Measurements from ENCODE around the gene INAFM2. TPM values are rescaled to one million over a fixed set of nuclear protein-coding genes. Genes with fewer than 3 reads are reported as not detected.
A peak's percentile ranks its signal among the peaks of the same experiment; 100 is the strongest.

INAFM2 gene
- total and polyA plus RNA-seq, 11 donors: 27.9 to 92.7 (median 36.1) TPM

DNA sequence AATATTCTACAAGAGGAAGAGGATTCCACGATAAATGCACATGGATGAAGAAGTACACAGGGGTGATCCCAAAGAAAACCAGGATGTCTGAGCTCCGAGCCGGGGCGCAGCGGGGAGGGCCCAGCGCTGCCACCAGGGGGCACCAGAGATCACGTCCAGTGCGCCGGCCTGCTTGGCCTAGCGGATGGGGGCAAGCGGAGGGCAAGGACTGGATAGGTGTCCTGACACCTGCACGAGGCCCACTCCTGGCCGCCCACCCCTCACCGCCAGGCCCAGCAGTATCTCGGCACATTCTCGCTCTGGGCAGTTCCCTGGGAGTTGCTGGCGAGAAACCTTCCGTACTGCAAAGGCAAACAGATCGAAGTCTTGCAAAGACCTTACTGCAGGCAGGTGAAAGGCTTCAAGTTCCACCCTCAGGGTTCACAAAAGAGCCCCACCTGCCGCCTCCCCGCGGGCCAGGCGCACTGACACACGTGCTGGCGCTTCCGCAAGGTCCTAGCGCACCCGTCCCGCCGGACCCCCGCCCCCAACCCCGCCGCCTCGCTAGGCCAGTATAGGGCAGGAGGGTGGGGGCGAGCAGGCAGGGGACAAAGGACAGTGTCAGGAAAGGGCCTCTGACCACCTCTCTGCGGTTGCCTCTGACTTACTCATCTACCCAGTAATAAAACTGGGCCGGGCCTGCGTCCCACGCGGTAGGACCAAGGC, 43.9 kb upstream of the INAFM2 start:
- 18 to 28% (median 22%) methylated on average over 31 to 40 of the region's 40 CpGs for WGBS, 4 donors
- peaks cover 19 to 62% (median 48%) of the 10 kb centered on the region in 9 donors for H3K27me3 ChIP-seq
- no peak overlapping the region for H3K27ac ChIP-seq
- DNase-seq: peak; percentile 71 to 90 (median 73)
- peak; percentile 49 to 75 (median 63) for ATAC-seq
- H3K4me3 ChIP-seq: no peak overlapping the region
- H3K9me3 ChIP-seq: no peaks in the 10 kb centered on the region
- intact Hi-C loops (cut with DNase I): loop anchor here (1.0 to 10.0 kb wide), 12 partner anchors 29 to 495 kb away; partner anchors contain the start of gene FSIP1 (in 2 of the 10)
- TF ChIP-seq POLR2A (IDR thresholded peaks at IDR 0.05): no peak
- TF ChIP-seq, protein P1, sequence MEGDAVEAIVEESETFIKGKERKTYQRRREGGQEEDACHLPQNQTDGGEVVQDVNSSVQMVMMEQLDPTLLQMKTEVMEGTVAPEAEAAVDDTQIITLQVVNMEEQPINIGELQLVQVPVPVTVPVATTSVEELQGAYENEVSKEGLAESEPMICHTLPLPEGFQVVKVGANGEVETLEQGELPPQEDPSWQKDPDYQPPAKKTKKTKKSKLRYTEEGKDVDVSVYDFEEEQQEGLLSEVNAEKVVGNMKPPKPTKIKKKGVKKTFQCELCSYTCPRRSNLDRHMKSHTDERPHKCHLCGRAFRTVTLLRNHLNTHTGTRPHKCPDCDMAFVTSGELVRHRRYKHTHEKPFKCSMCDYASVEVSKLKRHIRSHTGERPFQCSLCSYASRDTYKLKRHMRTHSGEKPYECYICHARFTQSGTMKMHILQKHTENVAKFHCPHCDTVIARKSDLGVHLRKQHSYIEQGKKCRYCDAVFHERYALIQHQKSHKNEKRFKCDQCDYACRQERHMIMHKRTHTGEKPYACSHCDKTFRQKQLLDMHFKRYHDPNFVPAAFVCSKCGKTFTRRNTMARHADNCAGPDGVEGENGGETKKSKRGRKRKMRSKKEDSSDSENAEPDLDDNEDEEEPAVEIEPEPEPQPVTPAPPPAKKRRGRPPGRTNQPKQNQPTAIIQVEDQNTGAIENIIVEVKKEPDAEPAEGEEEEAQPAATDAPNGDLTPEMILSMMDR (IDR thresholded peaks at IDR 0.05): peak; percentile 96 to 100 (median 99)
- H3K4me1 ChIP-seq: peaks cover 0 to 56% (median 15%) of the 10 kb centered on the region in 12 donors
- H3K36me3 ChIP-seq: no peaks in the 10 kb centered on the region

DNA sequence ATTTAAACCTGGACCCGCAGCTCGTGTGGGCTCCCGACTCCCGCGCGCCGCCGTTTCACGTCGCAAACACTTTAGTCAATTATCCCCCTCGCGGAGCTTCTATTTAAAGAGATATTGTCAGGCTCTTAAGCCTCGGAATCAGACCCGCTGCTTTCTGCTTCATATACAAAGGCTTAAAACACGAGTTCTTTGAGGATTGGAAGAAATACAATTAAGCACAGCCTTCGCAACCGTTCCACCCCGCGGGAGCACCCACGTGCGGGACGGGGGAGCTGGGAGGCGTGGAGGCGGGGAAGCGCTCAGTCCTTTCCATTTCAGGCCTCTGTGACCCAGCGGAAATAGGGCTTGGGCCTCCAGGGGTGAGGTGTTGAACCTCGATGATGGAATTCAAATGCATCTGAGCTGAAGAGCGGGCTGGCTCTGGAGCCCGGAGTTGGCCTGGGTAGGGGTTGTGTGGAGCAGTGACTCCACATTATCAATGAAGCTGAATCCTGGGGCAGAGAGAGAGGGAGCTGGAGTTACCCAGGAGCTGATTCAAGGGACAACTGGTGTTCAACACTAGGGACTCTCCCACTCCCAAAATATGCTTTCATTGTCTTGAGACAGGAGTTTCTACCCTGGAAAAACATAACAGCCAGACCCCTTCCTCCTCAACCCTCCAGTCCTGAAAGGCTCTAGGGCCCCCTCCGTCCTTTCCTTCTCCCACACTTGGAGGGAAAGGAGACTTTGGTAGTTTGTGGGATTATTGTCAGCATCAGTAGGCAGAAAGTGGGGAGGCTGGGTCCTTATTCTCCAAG, 43.0 kb upstream of the INAFM2 start:
- H3K4me3 ChIP-seq: no peak overlapping the region
- WGBS, 4 donors: 57 to 65% (median 61%) methylated on average over 30 of the region's 30 CpGs
- intact Hi-C loops (cut with DNase I): loop anchor here in 4 of 10 donors (1.0 to 2.0 kb wide), 4 partner anchors 30 to 144 kb away; no protein-coding TSS in a partner anchor
- no peak overlapping the region for H3K27ac ChIP-seq
- H3K9me3 ChIP-seq: no peaks in the 10 kb centered on the region
- no peak for ATAC-seq
- peaks cover 0 to 57% (median 22%) of the 10 kb centered on the region in 12 donors for H3K4me1 ChIP-seq
- H3K27me3 ChIP-seq: peaks cover 19 to 62% (median 48%) of the 10 kb centered on the region in 9 donors
- H3K36me3 ChIP-seq: no peaks in the 10 kb centered on the region
- TF ChIP-seq, protein P1 (IDR thresholded peaks at IDR 0.05): no peak
- no peak for TF ChIP-seq POLR2A (IDR thresholded peaks at IDR 0.05)
- DNase-seq: peak in 2 of 5 donors; percentile 7 to 45

DNA sequence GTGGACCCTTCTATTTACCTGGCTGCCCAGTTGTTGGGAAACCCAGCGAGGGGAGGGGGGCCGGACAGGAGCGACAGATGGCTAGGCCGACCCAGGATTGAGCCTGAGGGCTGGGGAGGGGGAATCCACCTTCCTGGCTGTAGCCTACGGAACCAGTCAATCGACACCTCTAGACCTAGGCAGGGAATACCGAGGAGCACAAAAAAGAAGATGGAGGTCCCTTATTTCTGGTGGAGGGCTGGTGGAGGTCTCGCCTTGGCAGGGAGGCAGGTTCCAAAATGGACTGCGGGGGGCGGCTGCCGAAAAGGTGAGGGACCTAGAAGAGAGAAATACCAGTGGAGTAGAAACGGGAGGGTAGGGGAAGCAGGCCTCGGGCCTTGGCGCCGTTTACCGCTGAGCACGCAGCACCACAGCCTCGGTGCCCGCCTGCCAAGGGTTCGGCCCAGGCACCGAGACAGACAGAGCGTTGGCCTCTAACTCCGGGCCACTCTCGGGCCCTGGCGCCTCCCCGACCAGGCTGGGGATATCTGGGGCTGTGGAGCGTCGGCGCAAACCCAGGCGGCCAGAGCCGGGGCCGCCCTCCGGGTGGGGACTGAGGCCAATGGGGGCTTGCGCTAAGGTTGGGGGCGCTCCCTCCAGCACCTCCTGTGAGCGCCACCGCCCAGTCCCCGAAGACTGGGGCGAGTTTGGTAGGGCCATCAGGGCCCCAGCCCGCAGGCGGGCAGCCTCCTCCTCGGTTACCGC, 42.3 kb upstream of the INAFM2 start:
- TF ChIP-seq POLR2A (IDR thresholded peaks at IDR 0.05): no peak
- WGBS, 4 donors: 57 to 72% (median 66%) methylated on average over 27 to 43 of the region's 43 CpGs
- intact Hi-C loops (cut with DNase I): loop anchor here in 2 of 10 donors (2.0 kb wide), 2 partner anchors 30 to 144 kb away; no protein-coding TSS in a partner anchor
- ATAC-seq (no peak), DNase-seq (peak in 2 of 5 donors; percentile 16 to 62)
- Histone ChIP-seq H3K4me3 (peak overlapping the region in 4 of 12 donors; percentile 11 to 64 (median 56)), H3K27ac (no peak overlapping the region), H3K4me1 (peaks cover 0 to 57% (median 26%) of the 10 kb centered on the region in 12 donors), H3K27me3 (peaks cover 19 to 62% (median 48%) of the 10 kb centered on the region in 9 donors), H3K36me3 (no peaks in the 10 kb centered on the region), H3K9me3 (no peaks in the 10 kb centered on the region)

DNA sequence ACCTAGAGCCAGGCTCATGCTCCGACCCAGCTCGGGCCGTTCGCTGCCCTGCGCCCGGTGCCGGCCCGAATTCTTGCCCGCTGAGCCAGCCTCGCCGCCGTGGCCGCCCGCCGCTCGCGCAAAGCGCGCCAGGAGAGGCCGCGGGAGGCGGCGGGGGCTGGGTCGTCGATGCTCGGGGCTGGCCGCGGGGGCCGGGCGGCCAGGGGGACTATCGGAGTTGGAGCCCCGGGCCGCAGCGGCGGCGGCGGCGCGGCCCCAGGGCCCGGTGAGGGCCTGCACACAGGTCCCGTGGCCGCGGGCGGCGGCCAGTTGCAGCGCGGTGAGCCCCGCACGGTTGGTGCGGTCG, 41.7 kb upstream of the INAFM2 start:
- peak overlapping the region; percentile 11 to 64 (median 50) for H3K4me3 ChIP-seq

More for the DNA sequence above, 41.7 kb upstream of the INAFM2 start:
- H3K27ac ChIP-seq: no peak overlapping the region
- peaks cover 19 to 62% (median 48%) of the 10 kb centered on the region in 9 donors for H3K27me3 ChIP-seq
- ATAC-seq (no peak), DNase-seq (no peak)
- no peaks in the 10 kb centered on the region for H3K9me3 ChIP-seq
- TF ChIP-seq POLR2A (IDR thresholded peaks at IDR 0.05): no peak
- TF ChIP-seq, protein P1 (IDR thresholded peaks at IDR 0.05): no peak
- peaks cover 0 to 62% (median 29%) of the 10 kb centered on the region in 12 donors for H3K4me1 ChIP-seq
- intact Hi-C loops (cut with DNase I): loop anchor here in 2 of 10 donors (2.0 kb wide), 2 partner anchors 29 to 143 kb away; no protein-coding TSS in a partner anchor
- peaks cover 0 to 2% (median 0%) of the 10 kb centered on the region in 9 donors for H3K36me3 ChIP-seq
- WGBS, 4 donors: 11 to 16% methylated on average over 51 of the region's 51 CpGs; no CpG with 5 or more reads in 2 of the 4 donors

All from heart left ventricle (tissue), 16 donors.